B cell (primary cell): ENCODE measurements around the gene PHIP.

ENCODE experiments used
- CTCF ChIP-seq: fragments of 200-600 bp; IDR thresholded peaks from one replicate; pipeline ENCODE4 v1.8.0; 2022; ENCODE audit warnings: antibody characterized with exemption, mild to moderate bottlenecking
- EZH2 ChIP-seq: IDR thresholded peaks from 2 replicates; pipeline ENCODE4 v1.6.1; 2012; ENCODE audit warnings: borderline replicate concordance, low read depth, mild to moderate bottlenecking, moderate library complexity, low read length; ENCODE audit not compliant: insufficient read depth, poor library complexity, severe bottlenecking

- TF ChIP-seq CTCF (no peak), EZH2 (no peak)
Measured at GRCh38 chr6:78954740-78955139, 123.3 kb downstream of the PHIP start.
